Smooth muscle cell (in vitro differentiated cells): ENCODE data around the gene PEPD. TPM values are rescaled to one million over a fixed set of nuclear protein-coding genes. Genes with fewer than 3 reads are reported as not detected.

Source experiments
- DNase-seq: peaks from one replicate; lab custom pipeline; 2025; ENCODE audit not compliant: unreplicated experiment; lab: John Stamatoyannopoulos, UW
- H2AFZ ChIP-seq: fragments of 200-600 bp; sonication (generic); 2 replicates; pipeline ENCODE4 v1.6.0; 2016; ENCODE audit warnings: antibody characterized with exemption, low read depth, mild to moderate bottlenecking
- H3F3A ChIP-seq: fragments of 200-600 bp; sonication (generic); 2 replicates; pipeline ENCODE4 v1.6.0; 2017; ENCODE audit warnings: antibody characterized with exemption, low read depth
- H3K27ac ChIP-seq: fragments of 200-600 bp; sonication (generic); 2 replicates; pipeline ENCODE4 v1.5.1; 2016; ENCODE audit warnings: low read depth, mild to moderate bottlenecking
- H3K27me3 ChIP-seq: fragments of 200-600 bp; sonication (generic); 2 replicates; pipeline ENCODE4 v1.6.1; 2016; ENCODE audit warnings: low read depth, mild to moderate bottlenecking
- H3K36me3 ChIP-seq: fragments of 200-600 bp; sonication (generic); 2 replicates; pipeline ENCODE4 v1.5.1; 2016; ENCODE audit warnings: low read depth
- H3K4me1 ChIP-seq: fragments of 200-600 bp; sonication (generic); 2 replicates; pipeline ENCODE4 v1.5.1; 2016; ENCODE audit warnings: low read depth
- H3K4me2 ChIP-seq: fragments of 200-600 bp; sonication (generic); 2 replicates; pipeline ENCODE4 v1.6.0; 2016; ENCODE audit warnings: mild to moderate bottlenecking
- H3K4me3 ChIP-seq: fragments of 200-600 bp; sonication (generic); 2 replicates; pipeline ENCODE4 v1.5.1; 2016; ENCODE audit warnings: mild to moderate bottlenecking
- H3K79me2 ChIP-seq: fragments of 200-600 bp; sonication (generic); 2 replicates; pipeline ENCODE4 v1.6.0; 2016; ENCODE audit warnings: low read depth, mild to moderate bottlenecking
- H3K9ac ChIP-seq: fragments of 200-600 bp; sonication (generic); 2 replicates; pipeline ENCODE4 v1.6.0; 2016; ENCODE audit warnings: low read depth
- H3K9me3 ChIP-seq: fragments of 200-600 bp; sonication (generic); replicated peaks from 2 replicates; pipeline ENCODE4 v1.5.1; 2016; ENCODE audit warnings: low read depth
- H4K20me1 ChIP-seq: fragments of 200-600 bp; sonication (generic); 2 replicates; pipeline ENCODE4 v1.6.0; 2016; ENCODE audit warnings: low read depth
- WGBS: methylation state at CpG from one replicate; pipeline ENCODE4 v1.1.7; 2016; ENCODE audit warnings: low lambda C conversion rate; 5-methylcytosine and 5-hydroxymethylcytosine counted together
- polyA plus RNA-seq: library from polyadenylated mRNA; unstranded; fragments of >200 nt; fragmentation: Nextera tagmentation; extraction: Ambion mirVana; gene quantifications from 2 replicates; pipeline ENCODE4 v1.2.1, GENCODE V29; 2016
- total RNA-seq: library from RNA; depleted of rRNA; stranded (reverse); fragments of >200 nt; gene quantifications from 2 replicates; pipeline ENCODE4 v1.2.3, GENCODE V29; 2014
- TF ChIP-seq, protein P1 (sequence below): fragments of 200-600 bp; sonication (generic); IDR thresholded peaks from 2 replicates; pipeline ENCODE4 v1.5.1; 2017; ENCODE audit warnings: borderline replicate concordance, mild to moderate bottlenecking, antibody characterized with exemption; ENCODE audit not compliant: insufficient read depth, poor library complexity, severe bottlenecking

Gene PEPD
- total and polyA plus RNA-seq, 2 experiments from 2014 or later: 57.2 to 70.4 TPM

DNA sequence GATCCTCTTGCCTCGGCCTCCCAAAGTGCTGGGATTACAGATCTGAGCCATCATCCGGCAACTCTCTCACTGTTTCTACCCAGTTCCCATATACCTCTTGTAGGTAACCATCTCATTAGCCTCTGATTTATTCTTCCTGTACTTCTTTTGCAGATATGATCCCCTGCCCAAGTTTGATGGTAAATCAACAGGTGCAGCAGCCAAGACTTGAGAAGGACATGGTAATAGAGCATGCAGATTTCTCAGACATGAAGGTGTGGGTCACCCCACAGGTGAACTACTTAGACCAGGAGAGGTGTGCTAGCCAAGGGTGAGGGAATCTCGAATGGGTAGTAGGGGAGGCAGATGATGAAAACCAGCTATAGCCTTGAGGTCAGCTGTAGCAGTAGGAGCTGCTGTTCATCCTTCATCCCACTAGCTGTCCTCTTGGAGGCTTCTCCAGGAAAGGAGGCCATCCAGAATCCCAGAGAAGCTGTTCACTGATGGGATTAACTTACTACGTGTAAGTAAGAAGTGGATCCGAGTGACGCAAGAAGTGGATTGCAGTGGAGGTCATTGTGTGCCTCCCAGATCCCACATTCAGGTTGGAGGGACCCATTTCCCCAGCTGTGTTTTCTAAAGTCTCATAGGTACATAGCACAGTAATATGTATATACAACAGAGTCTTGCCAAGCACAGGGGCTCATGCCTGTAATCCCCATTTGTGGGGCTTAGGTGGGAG lies 158.9 kb downstream of the PEPD start:
- H3K36me3 ChIP-seq: no peaks in the 10 kb centered on the region
- no peak overlapping the region for H2AFZ ChIP-seq
- H3K27me3 ChIP-seq: peaks cover 21% of the 10 kb centered on the region
- 87% methylated on average over 6 of the region's 6 CpGs for WGBS
- DNase-seq: no peak
- H3K4me2 ChIP-seq: no peak overlapping the region
- no peaks in the 10 kb centered on the region for H3K4me1 ChIP-seq
- no peak overlapping the region for H3K4me3 ChIP-seq
- no peaks in the 10 kb centered on the region for H3F3A ChIP-seq
- H3K27ac ChIP-seq: no peak overlapping the region
- H3K79me2 ChIP-seq: no peaks in the 10 kb centered on the region
- H3K9ac ChIP-seq: no peak overlapping the region
- no peaks in the 10 kb centered on the region for H4K20me1 ChIP-seq
- no peaks in the 10 kb centered on the region for H3K9me3 ChIP-seq
- TF ChIP-seq, protein P1, sequence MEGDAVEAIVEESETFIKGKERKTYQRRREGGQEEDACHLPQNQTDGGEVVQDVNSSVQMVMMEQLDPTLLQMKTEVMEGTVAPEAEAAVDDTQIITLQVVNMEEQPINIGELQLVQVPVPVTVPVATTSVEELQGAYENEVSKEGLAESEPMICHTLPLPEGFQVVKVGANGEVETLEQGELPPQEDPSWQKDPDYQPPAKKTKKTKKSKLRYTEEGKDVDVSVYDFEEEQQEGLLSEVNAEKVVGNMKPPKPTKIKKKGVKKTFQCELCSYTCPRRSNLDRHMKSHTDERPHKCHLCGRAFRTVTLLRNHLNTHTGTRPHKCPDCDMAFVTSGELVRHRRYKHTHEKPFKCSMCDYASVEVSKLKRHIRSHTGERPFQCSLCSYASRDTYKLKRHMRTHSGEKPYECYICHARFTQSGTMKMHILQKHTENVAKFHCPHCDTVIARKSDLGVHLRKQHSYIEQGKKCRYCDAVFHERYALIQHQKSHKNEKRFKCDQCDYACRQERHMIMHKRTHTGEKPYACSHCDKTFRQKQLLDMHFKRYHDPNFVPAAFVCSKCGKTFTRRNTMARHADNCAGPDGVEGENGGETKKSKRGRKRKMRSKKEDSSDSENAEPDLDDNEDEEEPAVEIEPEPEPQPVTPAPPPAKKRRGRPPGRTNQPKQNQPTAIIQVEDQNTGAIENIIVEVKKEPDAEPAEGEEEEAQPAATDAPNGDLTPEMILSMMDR: no peak

DNA sequence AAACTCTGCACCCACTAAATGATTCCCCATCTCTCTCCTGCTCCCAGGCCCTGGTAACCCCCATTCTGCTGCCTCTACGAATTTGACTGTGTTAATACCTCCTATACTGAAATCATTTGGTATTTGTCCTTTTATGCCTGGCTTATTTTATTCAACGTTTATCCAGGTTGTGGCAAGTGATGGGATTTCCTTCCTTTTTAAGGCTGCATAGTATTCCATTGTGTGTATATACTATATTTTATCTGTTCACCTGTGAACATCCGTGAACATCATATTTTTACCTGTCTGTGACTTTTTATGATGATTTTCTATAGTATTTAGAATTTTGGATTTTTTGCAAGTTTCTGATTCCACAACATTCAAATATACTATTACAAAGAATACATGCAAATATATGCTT lies 162.0 kb downstream of the PEPD start:
- H3K4me2 ChIP-seq: no peak overlapping the region
- H3K27me3 ChIP-seq: peaks cover 8% of the 10 kb centered on the region
- no peak for DNase-seq
- no peaks in the 10 kb centered on the region for H3K36me3 ChIP-seq
- H3K9ac ChIP-seq: no peak overlapping the region
- no peaks in the 10 kb centered on the region for H4K20me1 ChIP-seq
- no peak overlapping the region for H3K27ac ChIP-seq
- H3K4me3 ChIP-seq: no peak overlapping the region
- TF ChIP-seq, protein P1: no peak
- H3K4me1 ChIP-seq: no peaks in the 10 kb centered on the region
- 83% methylated on average over 3 of the region's 3 CpGs for WGBS
- no peaks in the 10 kb centered on the region for H3K9me3 ChIP-seq
- H3K79me2 ChIP-seq: no peaks in the 10 kb centered on the region
- no peaks in the 10 kb centered on the region for H3F3A ChIP-seq
- H2AFZ ChIP-seq: no peak overlapping the region

DNA sequence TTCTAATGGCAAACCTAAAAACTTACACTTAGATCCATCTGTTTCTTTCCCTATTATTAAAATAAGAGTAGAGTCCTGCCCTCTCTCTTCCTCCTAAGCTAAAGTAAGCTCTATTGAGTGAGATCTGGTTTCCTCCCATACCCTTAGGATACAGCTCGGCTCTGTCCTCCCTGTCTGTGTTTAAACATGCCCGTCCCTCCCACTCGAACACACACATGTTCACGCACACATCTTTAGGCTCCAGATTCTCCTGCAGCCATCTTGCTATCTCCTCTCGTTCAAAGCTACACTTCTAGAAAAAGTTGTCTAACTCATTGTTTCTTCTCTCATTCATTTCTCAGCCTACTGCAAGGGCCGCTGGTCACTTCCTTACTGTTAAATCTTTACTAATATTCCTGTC lies 163.2 kb downstream of the PEPD start:
- Histone ChIP-seq H4K20me1 (no peaks in the 10 kb centered on the region), H3F3A (no peaks in the 10 kb centered on the region), H3K9me3 (no peaks in the 10 kb centered on the region), H3K27ac (no peak overlapping the region), H3K9ac (no peak overlapping the region), H2AFZ (no peak overlapping the region), H3K4me1 (no peaks in the 10 kb centered on the region), H3K4me2 (no peak overlapping the region), H3K79me2 (no peaks in the 10 kb centered on the region), H3K27me3 (no peaks in the 10 kb centered on the region), H3K36me3 (no peaks in the 10 kb centered on the region), H3K4me3 (no peak overlapping the region)
- TF ChIP-seq, protein P1: no peak
- 77% methylated on average over 6 of the region's 6 CpGs for WGBS
- no peak for DNase-seq

DNA sequence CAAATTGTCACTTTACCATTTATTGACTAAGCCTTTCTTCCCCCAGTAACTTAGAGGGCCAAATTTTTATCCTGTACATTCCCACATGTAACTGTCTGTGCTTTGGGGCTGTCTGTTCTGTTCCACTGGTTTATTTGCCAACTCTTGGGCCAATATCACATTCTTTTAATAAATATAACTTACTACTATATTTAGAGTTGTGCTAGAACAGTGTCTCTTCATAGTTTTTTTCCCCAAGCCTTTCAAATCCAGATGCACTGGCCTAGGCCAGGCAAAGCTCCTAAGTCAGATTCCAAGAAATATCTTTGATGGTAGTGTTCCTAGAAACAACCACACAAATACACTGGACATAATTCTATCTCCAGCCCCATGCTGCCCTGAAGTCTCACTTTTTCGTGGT lies 164.0 kb downstream of the PEPD start:
- H3K9me3 ChIP-seq: no peaks in the 10 kb centered on the region
- H3F3A ChIP-seq: no peaks in the 10 kb centered on the region
- H3K27ac ChIP-seq: no peak overlapping the region
- no peak for DNase-seq
- no peaks in the 10 kb centered on the region for H3K79me2 ChIP-seq
- H3K9ac ChIP-seq: no peak overlapping the region
- TF ChIP-seq, protein P1: no peak
- no peak overlapping the region for H3K4me2 ChIP-seq
- no peaks in the 10 kb centered on the region for H3K27me3 ChIP-seq
- H4K20me1 ChIP-seq: no peaks in the 10 kb centered on the region
- no peak overlapping the region for H3K4me3 ChIP-seq
- H2AFZ ChIP-seq: no peak overlapping the region
- no peaks in the 10 kb centered on the region for H3K4me1 ChIP-seq
- WGBS: 72% methylated on average over 1 of the region's 1 CpG
- H3K36me3 ChIP-seq: no peaks in the 10 kb centered on the region
